ENCODE results near the gene LHX1.

Gene LHX1

GRCh38 chr17:36937959-36938565, 787 bp downstream of the LHX1 start:
- CTCF ChIA-PET: interaction anchor here (0.5 to 0.9 kb wide), 3 partner anchors 8 to 104 kb away, joined by 4 to 5 read pairs (median 5); no protein-coding TSS in a partner anchor
- POLR2A ChIA-PET: interaction anchor here (2.9 kb wide), 1 partner anchor 10 kb away, joined by 22 read pairs; the partner anchor contains the start of gene AATF

DNA sequence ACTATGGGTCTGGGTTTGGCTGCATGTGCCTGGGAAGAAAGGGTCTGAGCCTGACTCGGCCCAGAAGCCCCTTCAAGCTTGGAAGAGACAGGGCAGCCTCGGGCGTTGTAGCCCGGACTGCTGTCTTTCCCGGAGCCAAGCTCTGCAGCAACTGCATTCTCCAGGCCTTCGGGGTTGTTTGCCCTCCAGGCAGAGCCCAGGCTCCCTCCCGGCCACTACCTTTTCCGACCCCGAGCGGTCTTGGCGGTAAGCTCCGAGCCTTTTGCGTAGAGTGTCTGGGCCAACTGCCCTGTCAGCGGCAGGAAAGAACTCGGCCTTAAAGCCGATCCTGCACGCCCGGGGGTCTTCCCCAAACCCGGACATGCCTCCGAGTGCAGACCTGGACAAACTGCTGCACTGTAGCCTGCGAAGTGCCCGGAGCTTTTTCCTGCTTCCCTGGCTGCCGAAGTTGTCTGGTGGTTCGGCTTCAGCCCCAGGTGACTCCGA, 1.3 kb downstream of the LHX1 start:
- no peak for TF ChIP-seq ZNF384 (IDR thresholded peaks at IDR 0.05)
- TF ChIP-seq TARDBP (IDR thresholded peaks at IDR 0.05): no peak
- TF ChIP-seq FOXM1 (IDR thresholded peaks at IDR 0.05; ENCODE audit: borderline replicate concordance): no peak
- no peak for TF ChIP-seq HDGF (IDR thresholded peaks at IDR 0.05; ENCODE audit: borderline replicate concordance)
- TF ChIP-seq L3MBTL2 (conservative IDR thresholded peaks at IDR 0.05): no peak
- TF ChIP-seq BHLHE40 (IDR thresholded peaks at IDR 0.05; ENCODE audit: borderline replicate concordance): no peak
- TF ChIP-seq SP1 (IDR thresholded peaks at IDR 0.05): no peak
- no peak for TF ChIP-seq NFRKB (IDR thresholded peaks at IDR 0.05)
- no peak for DNase-seq (ENCODE audit: extremely low spot score)
- CTCF ChIA-PET: interaction anchor here (0.7 kb wide), 1 partner anchor 9 kb away, joined by 5 read pairs; no protein-coding TSS in a partner anchor
- POLR2A ChIA-PET: interaction anchor here (2.9 kb wide), 1 partner anchor 10 kb away, joined by 22 read pairs; the partner anchor contains the start of gene AATF

More at GRCh38 chr17:36937959-36938565, 787 bp downstream of the LHX1 start:
- TF ChIP-seq HDGF (IDR thresholded peaks at IDR 0.05; ENCODE audit: borderline replicate concordance): no peak
- TF ChIP-seq FOXK2 (IDR thresholded peaks at IDR 0.05): no peak
- no peak for TF ChIP-seq ELF4 (IDR thresholded peaks at IDR 0.05)
- no peak for TF ChIP-seq NFRKB (IDR thresholded peaks at IDR 0.05)
- TF ChIP-seq FOXM1 (IDR thresholded peaks at IDR 0.05; ENCODE audit: borderline replicate concordance): no peak
- no peak for TF ChIP-seq CTBP1 (IDR thresholded peaks at IDR 0.05; ENCODE audit: borderline replicate concordance)
- TF ChIP-seq ZNF384 (IDR thresholded peaks at IDR 0.05): no peak
- TF ChIP-seq ARNT (IDR thresholded peaks at IDR 0.05): no peak
- no peak for TF ChIP-seq BHLHE40 (IDR thresholded peaks at IDR 0.05; ENCODE audit: borderline replicate concordance)
- no peak for TF ChIP-seq TARDBP (IDR thresholded peaks at IDR 0.05)
- TF ChIP-seq SP1 (IDR thresholded peaks at IDR 0.05): no peak
- no peak for TF ChIP-seq L3MBTL2 (conservative IDR thresholded peaks at IDR 0.05)
- TF ChIP-seq SUZ12 (IDR thresholded peaks at IDR 0.05): no peak
- no peak for TF ChIP-seq PKNOX1 (IDR thresholded peaks at IDR 0.05)
- TF ChIP-seq LEF1 (IDR thresholded peaks at IDR 0.05; ENCODE audit: borderline replicate concordance): no peak
- TF ChIP-seq FOXA1 (IDR thresholded peaks at IDR 0.05): no peak
- DNase-seq (ENCODE audit: extremely low spot score): no peak

DNA sequence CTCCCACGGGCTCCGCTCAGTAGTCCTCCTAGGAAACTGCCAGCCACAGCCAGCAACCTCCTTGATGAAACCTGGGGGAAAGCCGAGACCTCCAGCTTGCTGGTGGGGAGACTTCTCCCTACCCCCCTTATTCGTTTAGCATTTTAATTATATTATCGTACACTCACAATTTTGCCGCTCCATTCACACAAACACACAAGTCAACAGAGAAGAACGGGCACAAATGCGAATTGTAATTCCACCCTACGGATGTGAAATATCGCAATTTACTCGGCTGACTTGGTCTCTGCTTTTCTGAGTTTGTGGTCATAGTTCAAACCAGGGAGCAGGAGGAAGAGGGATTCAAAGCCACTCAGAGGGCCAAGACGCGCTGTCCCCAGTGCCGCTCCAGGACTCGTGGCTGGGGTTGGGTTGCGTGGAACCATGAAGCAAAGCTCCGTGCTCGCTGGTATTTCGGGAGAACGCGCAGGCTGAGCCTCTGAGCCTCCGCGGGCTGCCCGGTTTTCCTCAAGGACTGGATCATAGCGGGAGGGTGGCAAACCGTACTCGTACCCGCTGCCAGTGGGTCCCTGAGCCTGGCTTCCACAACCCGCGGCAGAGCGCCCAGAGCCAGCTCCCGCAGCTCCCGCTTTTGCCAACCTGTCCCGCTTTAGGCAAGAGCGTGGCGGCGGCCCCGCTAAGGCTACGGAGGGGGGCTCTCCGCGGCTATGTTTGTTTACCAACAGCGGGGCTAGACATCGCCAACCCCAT, 2.0 kb downstream of the LHX1 start:
- ChIA-PET POLR2A (interaction anchor here (2.9 kb wide), 1 partner anchor 9 kb away, joined by 22 read pairs; the partner anchor contains the start of gene AATF), CTCF (no interaction called here)
- no peak for TF ChIP-seq ARNT (IDR thresholded peaks at IDR 0.05)
- TF ChIP-seq ZNF384 (IDR thresholded peaks at IDR 0.05): no peak
- TF ChIP-seq FOXM1 (IDR thresholded peaks at IDR 0.05; ENCODE audit: borderline replicate concordance): no peak
- TF ChIP-seq ELF4 (IDR thresholded peaks at IDR 0.05): no peak
- no peak for TF ChIP-seq FOXA1 (IDR thresholded peaks at IDR 0.05)
- no peak for TF ChIP-seq SP1 (IDR thresholded peaks at IDR 0.05)
- TF ChIP-seq HDGF (IDR thresholded peaks at IDR 0.05; ENCODE audit: borderline replicate concordance): no peak
- no peak for TF ChIP-seq L3MBTL2 (conservative IDR thresholded peaks at IDR 0.05)
- no peak for TF ChIP-seq SUZ12 (IDR thresholded peaks at IDR 0.05)
- TF ChIP-seq NFRKB (IDR thresholded peaks at IDR 0.05): no peak
- no peak for TF ChIP-seq FOXK2 (IDR thresholded peaks at IDR 0.05)
- TF ChIP-seq TARDBP (IDR thresholded peaks at IDR 0.05): no peak
- TF ChIP-seq LEF1 (IDR thresholded peaks at IDR 0.05; ENCODE audit: borderline replicate concordance): no peak
- TF ChIP-seq BHLHE40 (IDR thresholded peaks at IDR 0.05; ENCODE audit: borderline replicate concordance): no peak
- no peak for TF ChIP-seq PKNOX1 (IDR thresholded peaks at IDR 0.05)
- TF ChIP-seq CTBP1 (IDR thresholded peaks at IDR 0.05; ENCODE audit: borderline replicate concordance): no peak
- DNase-seq (ENCODE audit: extremely low spot score): no peak

DNA sequence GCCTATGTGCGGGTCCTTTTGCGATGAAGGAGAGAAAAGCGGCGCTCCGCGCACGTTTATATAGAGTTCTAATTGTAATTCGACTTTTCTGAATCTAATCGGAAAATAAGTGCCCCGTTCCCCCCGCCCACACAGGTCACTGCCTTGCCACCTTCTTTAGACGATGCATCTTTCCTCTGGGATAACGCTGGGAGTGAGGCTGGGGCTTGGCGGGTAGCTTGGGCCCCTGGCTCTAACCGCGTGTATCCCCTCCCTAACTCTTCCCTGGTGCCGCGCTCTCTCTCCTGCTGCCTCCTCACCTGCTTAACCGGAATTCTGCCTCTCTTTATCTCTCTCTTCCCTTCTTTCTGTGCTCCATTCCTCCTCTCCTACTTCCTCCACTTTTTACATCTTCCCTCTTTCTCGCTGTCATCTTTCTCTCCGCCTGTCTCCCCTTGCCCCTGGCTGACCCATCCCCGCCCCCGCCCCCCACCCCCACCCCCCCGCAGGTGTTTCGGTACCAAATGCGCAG, 2.6 kb downstream of the LHX1 start:
- TF ChIP-seq HDGF (IDR thresholded peaks at IDR 0.05; ENCODE audit: borderline replicate concordance) (no peak), SUZ12 (IDR thresholded peaks at IDR 0.05) (no peak), SP1 (IDR thresholded peaks at IDR 0.05) (no peak), ZNF384 (IDR thresholded peaks at IDR 0.05) (no peak), PKNOX1 (IDR thresholded peaks at IDR 0.05) (no peak), FOXK2 (IDR thresholded peaks at IDR 0.05) (no peak), CTBP1 (IDR thresholded peaks at IDR 0.05; ENCODE audit: borderline replicate concordance) (no peak), ARNT (IDR thresholded peaks at IDR 0.05) (no peak), ELF4 (IDR thresholded peaks at IDR 0.05) (no peak), LEF1 (IDR thresholded peaks at IDR 0.05; ENCODE audit: borderline replicate concordance) (no peak), TARDBP (IDR thresholded peaks at IDR 0.05) (no peak), NFRKB (IDR thresholded peaks at IDR 0.05) (no peak), BHLHE40 (IDR thresholded peaks at IDR 0.05; ENCODE audit: borderline replicate concordance) (no peak), FOXA1 (IDR thresholded peaks at IDR 0.05) (no peak), FOXM1 (IDR thresholded peaks at IDR 0.05; ENCODE audit: borderline replicate concordance) (no peak), L3MBTL2 (conservative IDR thresholded peaks at IDR 0.05) (no peak)
- CTCF ChIA-PET: no interaction called here
- no peak for DNase-seq (ENCODE audit: extremely low spot score)

More for the DNA sequence above, 2.6 kb downstream of the LHX1 start:
- POLR2A ChIA-PET: no interaction called here
